ENCODE data around the gene DRC7.

GRCh38 chr16:57747091-57747490 lies 52.5 kb downstream of the DRC7 start:
- TF ChIP-seq CTCF (IDR thresholded peaks at IDR 0.05) (no peak), POLR2AphosphoS5 (IDR thresholded peaks at IDR 0.05) (no peak), POLR2A (IDR thresholded peaks at IDR 0.05) (no peak)
